Anterior cingulate cortex (tissue), 58 donors: Measurements from ENCODE around the gene PRX.

Source experiments
- DNase-seq, 58 donors: peaks; one replicate each; lab custom pipeline; 2025; lab: John Stamatoyannopoulos, UW

The PRX gene

GRCh38 chr19:40394816-40395210 lies 18.4 kb downstream of the PRX start:
- no peak for DNase-seq

- DNase-seq: no peak
Measured at GRCh38 chr19:40393894-40394815, 19.0 kb downstream of the PRX start.

DNA sequence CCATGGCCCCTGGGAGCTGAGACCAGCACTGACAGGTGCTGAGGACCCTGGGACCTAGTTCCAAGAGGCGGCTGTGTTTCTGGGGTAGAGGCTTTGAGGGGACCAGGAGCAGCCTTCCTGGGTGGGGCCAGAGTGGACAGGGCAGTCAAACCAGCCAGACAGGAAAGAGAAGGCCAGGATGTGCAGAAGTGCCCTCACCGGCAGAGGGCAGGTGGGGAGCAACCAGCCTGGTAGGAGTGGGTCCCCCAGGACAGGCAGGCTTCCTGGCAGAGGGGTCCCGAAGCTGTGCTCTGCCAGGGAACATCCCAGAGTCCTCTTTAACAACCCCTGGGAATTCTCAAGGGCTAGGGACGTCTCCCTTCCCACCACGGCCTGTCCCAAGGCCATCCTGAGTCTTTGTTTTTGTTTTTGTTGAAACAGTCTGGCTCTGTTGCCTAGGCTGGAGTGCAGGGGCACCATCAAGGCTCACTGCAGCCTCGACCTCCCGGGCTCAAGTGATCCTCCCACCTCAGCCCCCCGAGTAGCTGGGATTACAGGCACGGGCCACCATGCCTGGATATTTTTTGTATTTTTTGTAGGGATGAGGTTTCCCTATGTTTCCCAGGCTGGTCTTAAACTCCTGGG lies 20.2 kb downstream of the PRX start:
- no peak for DNase-seq

GRCh38 chr19:40392123-40392522 lies 21.1 kb downstream of the PRX start:
- no peak for DNase-seq

DNA sequence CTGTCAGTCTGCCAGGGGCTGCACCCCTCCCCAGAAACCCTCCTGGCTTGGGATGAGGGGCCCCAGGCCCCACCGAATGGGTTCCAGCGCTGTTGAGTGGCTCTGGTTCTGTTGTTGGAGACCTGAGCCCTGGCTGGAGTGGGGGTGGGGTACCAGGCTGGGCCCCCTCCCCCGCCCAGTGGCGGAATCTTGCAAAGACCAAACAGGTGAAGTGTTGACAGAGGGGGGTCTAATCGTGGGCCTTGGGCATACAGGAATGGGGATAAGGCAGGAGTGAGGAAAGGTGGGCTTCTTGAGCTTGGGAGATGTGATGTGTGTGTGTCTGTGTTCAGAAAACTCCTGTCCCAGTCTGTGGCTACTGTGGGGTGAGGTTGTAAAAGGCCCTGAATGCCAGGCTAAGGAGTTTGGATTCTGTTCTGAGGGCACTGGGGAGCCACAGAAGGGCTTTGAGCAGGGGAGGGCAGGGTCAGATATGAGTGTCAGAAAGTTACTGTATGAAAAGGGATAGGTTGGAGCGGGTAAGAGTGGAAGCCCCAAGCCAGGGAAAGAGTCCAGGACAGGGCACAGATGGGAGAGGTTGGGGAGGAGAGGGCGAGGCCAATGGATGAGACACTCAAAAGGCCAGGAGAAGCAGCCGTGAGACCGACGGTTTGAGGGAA lies 23.0 kb downstream of the PRX start, which contains the start of gene HIPK4:
Gene HIPK4, minus strand, starts transcription at position 98 of the 659 bp plus-strand sequence. CDS start 279 bp downstream, outside the sequence.
- DNase-seq: no peak

DNA sequence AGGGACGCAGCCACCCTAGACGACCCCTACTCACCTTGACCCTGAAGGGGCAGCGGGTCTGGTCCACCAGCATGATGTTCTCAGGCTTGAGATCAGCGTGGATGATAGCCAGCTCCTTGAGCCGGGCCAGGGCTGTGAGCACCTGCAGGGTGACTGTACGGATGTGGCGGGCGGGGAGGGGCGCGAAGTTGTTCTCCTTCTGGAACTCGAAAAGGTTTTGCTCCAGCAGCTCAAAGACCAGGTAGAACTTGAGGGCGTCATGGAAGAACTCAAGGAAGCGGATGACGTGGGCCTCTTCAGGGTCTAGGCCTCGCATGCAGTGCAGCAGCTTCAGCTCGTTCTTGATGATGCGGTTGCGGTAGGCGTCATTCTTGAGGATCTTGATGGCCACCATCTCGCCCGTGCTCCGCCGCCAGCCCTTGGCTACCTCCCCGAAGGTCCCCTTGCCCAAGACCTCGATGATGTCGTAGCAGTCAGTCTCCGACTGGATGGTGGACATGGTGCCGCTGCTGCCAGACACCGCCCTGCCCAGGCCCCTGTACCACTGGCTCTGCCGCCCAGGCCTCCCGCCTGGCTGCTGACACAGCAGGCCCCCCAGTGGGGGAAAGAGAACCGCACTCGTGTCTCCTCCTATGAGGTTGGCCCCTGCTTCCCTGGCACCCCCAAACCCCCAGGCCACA lies 23.6 kb downstream of the PRX start:
- DNase-seq: no peak

GRCh38 chr19:40388481-40388880 lies 24.7 kb downstream of the PRX start:
- DNase-seq: no peak

- no peak for DNase-seq
Measured at GRCh38 chr19:40387155-40387554, 26.0 kb downstream of the PRX start.

- DNase-seq: no peak
Measured at GRCh38 chr19:40383668-40384248, 29.4 kb downstream of the PRX start.

DNA sequence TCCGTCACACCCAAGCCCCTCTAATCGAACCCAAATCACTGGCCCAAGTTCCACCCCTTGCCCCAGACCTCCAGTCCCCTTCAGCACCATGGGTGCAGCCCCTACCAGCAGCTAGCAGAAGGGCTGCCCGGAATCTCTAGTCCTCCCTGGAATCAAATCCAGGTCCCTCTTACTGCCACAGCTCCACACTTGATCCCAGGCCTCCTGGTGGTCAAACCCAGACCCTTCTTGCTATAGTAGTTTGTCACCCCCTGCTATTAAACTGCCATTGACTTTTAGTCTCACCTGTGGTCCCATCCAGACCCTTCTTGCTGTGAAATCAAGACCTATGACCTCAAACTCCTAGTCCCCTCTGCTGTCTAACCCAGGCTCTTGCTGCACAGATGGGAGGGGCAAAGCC lies 31.9 kb downstream of the PRX start:
- DNase-seq: no peak

DNA sequence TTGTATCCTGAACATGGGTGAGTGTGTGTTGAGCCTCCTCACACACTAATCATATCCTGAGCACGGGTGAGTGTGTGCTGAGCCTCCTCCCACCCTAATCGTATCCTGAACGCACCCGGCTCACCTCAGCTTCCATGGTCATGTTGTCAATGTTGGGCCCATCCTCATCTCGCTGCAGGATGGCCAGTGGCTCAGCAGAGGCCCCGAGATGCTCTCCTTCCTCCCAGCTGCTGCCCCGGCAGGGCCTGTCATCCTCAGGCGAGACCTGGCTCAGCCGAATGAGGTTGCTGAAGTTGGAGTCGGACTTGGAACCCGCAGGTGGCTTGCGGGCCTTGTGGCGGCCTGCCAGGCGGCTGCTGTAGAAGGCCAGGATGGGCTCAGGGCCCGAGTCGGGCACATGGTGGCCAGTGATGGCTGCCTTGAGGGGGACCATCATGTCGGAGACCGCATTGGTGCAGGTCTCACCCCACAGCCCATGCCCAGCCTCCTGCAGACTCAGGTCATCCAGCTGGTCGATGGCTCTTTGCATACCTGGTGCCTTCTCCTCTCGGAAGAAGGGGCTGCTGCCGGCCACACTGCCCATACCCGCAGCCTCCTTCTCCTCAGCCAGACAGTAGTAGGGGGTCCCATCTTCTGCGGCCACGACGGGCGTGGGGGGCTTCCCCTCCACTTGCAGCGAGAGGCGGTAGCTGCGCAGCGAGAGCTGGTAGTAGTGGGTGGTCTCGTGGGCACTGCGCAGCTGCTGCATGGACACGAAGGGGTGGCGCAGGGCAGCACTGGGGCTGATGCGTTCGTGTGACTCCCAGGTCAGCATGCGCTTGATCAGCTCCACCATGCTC lies 32.8 kb downstream of the PRX start:
- DNase-seq: peak in 1 of 58 donors; percentile 10

DNA sequence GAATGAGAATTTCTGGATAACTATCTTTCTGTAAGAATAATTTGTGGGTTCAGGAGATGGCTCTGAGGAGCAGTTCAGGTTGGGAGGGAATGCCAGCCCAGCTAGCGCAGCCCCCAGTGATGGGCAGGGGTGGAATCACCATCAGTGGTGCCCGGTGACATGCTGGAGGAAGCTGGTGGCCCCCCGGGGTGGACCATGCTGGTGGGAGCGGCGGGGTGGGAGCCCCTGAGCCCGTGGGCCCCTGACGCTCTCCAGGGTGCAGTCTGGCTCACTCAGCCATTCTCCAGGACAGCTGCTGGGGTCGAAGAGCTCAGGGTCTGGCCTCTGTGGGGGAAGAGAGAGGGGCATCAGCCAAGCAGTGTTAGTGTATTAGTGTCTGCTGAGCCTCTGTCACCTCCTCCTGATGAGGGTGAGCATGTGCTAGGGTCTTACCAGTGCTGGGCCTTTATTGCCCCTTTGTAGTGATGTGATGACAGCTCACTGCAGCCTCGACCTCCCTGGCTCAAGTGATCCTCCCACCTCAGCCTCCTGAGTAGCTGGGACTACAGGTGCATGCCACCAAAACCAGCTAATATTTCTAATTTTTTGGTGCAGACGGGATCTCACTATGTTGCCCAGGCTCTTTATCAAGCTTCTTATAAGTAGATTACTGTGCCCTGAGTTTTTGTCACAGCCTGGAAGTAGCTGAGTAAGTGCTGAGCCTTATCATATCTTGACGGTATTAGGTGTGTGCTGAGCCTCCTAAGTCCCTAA lies 33.6 kb downstream of the PRX start:
- DNase-seq: no peak

DNA sequence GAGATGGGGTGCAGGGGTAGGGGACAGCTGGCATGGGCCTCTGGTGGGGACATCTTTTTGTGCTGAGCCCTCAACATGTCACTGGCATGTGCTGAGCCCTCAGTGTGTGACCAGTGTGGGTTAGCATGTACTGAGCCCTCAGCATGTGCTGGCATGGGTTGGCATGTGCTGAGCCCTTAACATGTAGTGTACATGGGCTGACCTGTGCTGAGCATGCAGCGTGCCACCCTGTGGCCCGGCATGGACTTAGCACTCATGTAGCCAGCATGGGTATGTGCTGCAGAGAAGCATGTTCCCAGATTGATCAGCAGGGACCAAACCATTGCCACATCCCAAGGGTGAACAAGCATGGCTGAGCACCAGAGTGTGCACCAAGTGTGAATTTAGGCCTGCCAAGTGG lies 34.7 kb downstream of the PRX start:
- no peak for DNase-seq

DNA sequence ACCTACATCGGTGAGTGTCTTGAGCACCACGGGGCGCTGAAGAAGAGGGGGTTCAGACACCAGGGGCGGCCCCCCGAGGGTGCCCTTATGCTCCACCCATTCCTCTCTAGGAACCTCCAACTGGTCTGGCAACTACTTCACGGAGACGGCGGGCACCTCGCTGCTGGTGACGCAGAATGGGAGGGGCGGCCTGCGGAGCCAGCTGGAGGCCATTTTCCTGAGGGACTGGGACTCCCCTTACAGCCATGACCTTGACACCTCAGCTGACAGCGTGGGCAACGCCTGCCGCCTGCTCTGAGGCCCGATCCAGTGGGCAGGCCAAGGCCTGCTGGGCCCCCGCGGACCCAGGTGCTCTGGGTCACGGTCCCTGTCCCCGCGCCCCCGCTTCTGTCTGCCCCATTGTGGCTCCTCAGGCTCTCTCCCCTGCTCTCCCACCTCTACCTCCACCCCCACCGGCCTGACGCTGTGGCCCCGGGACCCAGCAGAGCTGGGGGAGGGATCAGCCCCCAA lies 35.2 kb downstream of the PRX start:
- no peak for DNase-seq

DNA sequence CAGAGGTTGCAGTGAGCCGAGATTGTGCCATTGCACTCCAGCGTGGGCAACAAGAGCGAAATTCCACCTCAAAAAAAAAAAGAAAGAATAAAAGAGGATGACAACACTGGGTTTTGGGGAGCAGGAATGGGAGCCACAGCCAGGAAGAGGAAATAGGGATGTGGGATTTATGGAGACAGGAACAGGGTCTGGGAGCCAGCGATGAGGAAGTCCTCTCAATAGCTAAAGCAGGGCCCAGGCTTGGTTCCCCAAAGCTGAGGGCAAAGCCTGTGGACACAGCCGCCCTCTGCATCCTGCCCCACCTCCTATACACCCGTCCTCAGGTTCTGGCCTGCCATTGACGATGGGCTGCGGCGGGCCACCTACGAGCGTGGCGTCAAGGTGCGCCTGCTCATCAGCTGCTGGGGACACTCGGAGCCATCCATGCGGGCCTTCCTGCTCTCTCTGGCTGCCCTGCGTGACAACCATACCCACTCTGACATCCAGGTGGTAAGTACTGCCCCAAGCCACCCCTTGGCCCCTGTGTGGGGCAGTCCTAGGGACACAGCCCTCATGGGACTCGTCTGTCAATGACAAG lies 36.8 kb downstream of the PRX start:
- no peak for DNase-seq

DNA sequence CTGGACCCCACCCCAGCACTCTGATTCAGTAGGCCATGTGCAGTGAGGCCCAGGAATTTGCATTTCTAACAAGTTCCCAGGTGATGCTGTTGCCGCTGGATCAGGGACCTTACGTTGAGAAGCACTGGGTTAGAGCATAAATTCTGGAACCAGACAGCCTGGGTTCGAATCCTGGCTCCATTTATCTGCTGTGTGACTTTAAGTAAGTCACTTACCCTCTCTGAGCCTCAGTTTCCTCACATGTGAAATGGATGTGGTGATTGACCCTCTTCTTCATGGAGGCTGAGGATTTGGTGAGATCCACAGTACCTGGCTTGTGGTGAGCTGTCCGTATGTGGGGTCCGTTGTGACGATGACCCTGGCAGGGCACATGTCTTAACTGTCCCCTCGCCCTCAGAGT lies 39.1 kb downstream of the PRX start:
- no peak for DNase-seq

- DNase-seq: no peak
Measured at GRCh38 chr19:40371802-40372122, 41.4 kb downstream of the PRX start.
